ENCODE measurements around the gene ZNF141.
"Not testable (repeated sequence)": the region's sequence is repeated elsewhere in the genome, so short reads cannot be mapped to it uniquely, and the experiment has no call there.

ZNF141 gene

GRCh38 chr4:385934-386707 lies 48.5 kb downstream of the ZNF141 start:
- H3K4me3 ChIP-seq (ENCODE audit: low read depth, low read length), result no peak overlapping the region
- TF ChIP-seq CTCF (IDR thresholded peaks at IDR 0.05; ENCODE audit: low read depth, low read length, missing control alignments), result no peak
- no peak for DNase-seq (ENCODE audit: low read depth)

- no peak for TF ChIP-seq CTCF (IDR thresholded peaks at IDR 0.05; ENCODE audit: low read depth, low read length, missing control alignments)
- H3K4me3 ChIP-seq (ENCODE audit: low read depth, low read length), result no peak overlapping the region
- DNase-seq (ENCODE audit: low read depth), result no peak
Observed at GRCh38 chr4:386708-387105, 49.1 kb downstream of the ZNF141 start.

GRCh38 chr4:404006-404405 lies 66.4 kb downstream of the ZNF141 start:
- H3K4me3 ChIP-seq (ENCODE audit: low read depth, low read length), result no peak overlapping the region
- no peak for DNase-seq (ENCODE audit: low read depth)
- no peak for TF ChIP-seq CTCF (IDR thresholded peaks at IDR 0.05; ENCODE audit: low read depth, low read length, missing control alignments)

- DNase-seq (ENCODE audit: low read depth); H3K4me3 ChIP-seq (ENCODE audit: low read depth, low read length): not testable (repeated sequence)
Observed at GRCh38 chr4:408321-408720, 70.7 kb downstream of the ZNF141 start.

GRCh38 chr4:422587-422986 lies 85.0 kb downstream of the ZNF141 start:
- no peak for TF ChIP-seq CTCF (IDR thresholded peaks at IDR 0.05; ENCODE audit: low read depth, low read length, missing control alignments)
- H3K4me3 ChIP-seq (ENCODE audit: low read depth, low read length), result no peak overlapping the region
- DNase-seq (ENCODE audit: low read depth), result no peak

All from GM12864 (cell line).